Stimulated activated CD4-positive, alpha-beta T cell treated with anti-CD3 and anti-CD28 coated beads, Interleukin-1b, Interleukin-23, amount 100 ng/mL, for 24 hours (primary cell): ENCODE measurements around the gene TMEM127.

Experiments used
- DNase-seq, 4 experiments: peaks; one replicate each; pipeline ENCODE4 v3.0.0-alpha.2; 2020; ENCODE audit warnings: low read depth in 4 of 4, low spot score in 1 of 4

Gene TMEM127

DNA sequence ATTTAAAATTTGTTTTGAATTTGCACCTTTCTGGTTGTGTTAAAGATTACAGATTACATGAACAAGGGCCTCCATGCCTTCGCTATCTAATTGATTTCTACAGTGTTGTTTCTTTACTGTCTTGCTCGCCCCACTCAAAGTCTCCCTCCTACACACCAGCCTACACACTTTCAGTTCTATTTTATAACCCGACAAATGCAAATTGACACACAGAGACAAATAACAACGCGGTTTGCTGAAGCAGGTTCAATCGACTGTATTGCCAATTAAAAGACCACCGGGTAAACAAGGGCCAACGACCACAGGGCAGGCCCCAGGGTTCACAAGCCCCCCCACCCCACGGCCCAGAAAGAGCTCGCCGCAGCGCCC, 58.0 kb downstream of the TMEM127 start:
- peak in 1 of 4 experiments; percentile 7 for DNase-seq

DNA sequence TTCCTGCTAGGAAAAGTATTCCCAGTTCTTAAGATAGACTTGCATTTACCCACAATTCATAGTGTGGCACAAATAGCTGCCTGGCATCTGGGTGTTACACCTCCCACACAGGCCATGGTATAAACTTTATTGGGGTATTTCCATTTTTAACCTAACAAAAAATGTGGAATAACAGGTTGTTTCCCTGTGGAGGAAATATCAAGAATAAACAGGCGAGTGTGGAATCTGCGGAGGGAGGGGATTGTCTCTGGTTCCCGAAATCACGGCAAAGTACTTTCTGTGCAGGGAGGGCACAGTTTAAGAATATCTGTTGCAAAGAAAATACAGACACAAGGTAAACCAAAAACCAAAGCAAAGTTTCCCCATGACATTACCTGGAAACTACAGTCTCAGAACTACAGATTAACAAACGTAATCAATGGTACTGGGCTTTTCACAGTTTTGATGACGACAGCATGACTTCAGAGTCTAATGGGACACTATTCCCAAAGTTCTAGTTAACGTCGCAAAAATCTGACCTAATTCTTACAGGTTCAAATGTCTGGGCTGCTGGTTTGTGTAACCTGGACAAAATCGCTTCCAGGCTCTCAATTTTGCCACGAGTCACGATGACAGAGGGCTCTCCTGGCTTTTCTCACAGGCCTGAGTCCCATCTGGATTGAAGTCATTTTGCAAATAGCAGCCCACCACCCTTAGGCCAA, 58.6 kb downstream of the TMEM127 start:
- DNase-seq: no peak

DNA sequence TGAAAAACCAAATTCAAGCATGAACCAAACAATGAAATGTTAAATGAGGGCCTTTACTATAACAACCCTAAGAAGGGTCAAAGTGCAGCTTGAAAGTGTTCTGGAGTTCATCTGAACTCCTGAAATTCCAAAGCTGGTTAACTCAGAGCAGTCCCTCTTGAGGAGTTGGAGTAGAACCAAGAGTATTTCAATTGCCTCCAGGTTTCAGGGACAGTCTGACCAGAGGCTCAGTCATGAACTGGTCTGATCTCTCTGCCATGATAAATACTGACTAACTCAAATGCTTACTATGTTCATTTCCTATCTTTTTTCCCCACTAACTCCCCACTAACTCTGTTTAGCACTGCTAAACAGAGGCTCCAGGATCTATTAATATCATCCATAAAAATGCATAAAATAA, 59.9 kb downstream of the TMEM127 start:
- DNase-seq: no peak

DNA sequence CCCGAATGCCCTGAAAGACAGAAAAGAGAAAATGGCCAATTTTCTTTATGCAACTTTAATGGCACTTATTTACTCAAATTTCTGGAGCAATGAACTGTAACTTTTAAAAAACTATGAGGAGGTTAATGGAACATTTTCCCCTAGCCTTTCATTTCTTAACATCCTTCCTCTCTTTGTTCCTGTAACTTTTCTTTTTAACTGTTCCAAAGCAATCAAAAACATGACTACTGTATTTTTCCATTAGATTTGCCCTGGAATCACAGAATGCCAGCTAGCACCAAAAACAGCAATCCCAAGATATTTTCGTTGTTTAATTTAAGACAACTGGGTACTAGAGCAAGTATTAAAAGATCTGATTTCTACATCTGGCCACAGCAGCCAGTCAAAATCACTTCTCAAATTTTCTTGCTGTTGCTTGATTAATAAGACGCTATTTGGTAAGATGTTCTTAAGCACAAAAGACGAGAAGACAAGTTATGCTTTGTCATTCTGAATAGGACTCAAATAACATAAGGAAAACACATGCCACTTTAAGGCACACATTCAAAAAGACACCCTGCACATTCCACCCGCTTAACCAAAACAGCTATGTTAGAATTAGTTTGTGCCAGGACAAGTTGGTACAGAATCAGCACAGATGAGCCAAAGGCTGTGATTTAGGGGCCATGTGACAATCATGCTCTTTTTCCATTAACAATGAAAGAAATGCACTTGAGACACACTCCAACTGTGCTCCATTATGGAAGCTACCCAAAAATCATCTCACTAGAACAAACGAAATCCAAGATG, 60.8 kb downstream of the TMEM127 start:
- DNase-seq: no peak

DNA sequence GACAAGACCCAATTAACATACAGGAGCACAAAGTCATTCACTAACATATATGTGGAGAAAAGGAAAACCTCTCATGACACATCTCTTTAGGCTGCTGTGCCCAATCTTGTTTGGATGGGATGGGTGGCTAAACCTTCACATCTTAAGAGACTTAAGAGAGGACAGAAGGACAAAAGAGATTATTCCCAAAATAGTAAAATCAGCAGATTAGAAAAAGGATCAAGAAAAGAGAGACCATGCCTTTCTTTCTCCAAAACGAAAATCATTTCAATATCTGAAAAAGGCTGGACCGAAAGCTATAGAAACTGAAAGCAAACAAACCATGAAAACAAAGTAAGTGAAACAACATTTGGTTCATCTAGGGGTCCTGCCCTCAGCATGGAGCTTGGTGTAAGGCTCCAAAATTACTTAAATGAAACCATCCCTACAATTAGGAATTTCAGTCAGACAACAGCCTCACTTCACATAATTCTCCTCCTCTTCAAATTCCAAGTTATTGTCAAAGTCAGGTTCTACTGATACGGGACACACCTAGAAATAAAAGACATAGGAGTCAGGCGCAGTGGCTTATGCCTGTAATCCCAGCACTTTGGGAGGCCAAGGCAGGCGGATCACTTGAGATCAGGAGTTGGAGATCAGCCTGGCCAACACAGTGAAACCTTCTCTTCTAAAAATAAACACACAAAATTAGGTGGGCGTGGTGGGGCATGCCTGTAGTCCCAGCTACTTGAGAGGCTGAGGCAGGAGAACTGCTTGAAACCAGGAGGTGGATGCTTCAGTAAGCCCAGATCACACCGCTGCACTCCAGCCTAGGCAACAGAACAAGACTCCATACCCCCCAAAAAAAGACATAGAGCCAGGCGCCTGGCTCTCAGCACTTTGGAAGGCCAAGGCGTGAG, 62.4 kb downstream of the TMEM127 start:
- no peak for DNase-seq

DNA sequence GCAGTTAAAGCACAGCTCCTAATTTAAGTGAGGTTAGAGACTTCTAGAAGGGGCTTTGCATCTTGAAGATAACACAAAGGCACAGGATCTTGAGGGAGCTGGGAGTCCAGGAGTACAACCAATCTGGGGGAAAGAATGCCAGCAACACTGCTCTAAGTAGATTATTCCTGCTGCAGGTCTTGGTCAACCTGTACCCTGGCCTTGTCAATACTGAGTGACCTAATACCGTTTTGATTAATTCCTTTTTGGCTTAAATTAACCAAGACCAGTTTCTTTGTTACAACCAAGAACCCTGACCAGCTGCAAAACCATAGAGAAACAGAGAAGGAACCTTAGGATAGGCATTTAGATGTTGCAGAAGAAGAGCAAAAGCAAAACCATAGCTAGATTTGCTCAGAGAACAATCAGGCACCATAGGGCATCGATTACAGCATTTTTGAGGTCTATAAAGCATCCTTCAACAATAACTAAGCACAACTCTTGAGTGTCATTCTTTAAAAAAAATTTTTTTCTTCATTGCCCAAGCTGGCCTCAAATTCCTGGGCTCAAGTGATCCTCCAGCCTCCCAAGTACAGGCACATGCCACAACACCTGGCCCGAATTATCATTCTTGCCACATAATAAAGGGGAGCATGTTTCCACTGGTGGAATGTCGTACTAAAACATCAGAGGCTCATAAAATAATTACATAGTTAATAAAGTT, 63.5 kb downstream of the TMEM127 start:
- no peak for DNase-seq

DNA sequence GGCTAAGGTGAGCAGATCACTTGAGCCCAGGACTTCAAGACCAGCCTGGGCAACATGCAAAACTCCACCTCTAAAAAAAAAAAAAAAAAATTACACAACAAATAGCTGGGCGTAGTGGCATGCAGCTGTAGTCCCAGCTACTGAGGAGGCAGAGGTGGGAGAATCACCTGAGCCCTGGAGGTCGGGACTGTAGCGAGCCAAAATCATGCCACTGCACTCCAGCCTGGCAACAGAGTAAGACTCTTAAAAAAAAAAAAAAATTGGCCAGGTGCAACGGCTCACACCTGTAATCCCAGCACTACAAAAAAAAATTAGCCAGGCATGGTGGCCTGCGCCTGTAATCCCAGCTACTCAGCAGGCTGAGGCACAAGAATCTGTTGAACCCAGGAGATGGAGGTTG, 64.5 kb downstream of the TMEM127 start:
- no peak for DNase-seq

DNA sequence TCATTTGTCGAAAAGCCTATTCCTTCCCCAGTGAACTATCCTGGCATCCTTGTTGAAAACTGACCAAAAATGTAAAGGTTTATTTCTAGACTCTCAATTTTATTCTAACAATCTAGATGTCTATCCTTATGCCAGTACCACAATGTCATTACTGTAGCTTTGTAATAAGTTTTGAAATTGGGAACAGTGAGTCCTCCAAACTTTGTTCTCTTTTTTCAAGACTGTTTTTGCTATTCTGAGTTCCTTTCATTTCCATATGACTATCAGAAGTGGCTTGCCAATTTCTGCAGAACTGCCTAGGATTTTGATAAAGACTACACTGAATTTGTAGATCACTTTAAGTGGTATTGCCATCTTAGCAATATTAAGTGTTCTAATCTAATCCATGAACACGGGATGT, 66.9 kb downstream of the TMEM127 start:
- DNase-seq: no peak
